WI38 (cell line): ENCODE results near the gene TXNRD1.

ENCODE experiments used
- H3K4me3 ChIP-seq: 2 replicates; pipeline ENCODE4 v1.5.1; 2011; ENCODE audit warnings: low read depth, mild to moderate bottlenecking, control low read depth, low read length
- TF ChIP-seq, protein P1 (sequence below): IDR thresholded peaks from 2 replicates; pipeline ENCODE4 v1.5.1; 2012; ENCODE audit warnings: low read depth, mild to moderate bottlenecking, control low read depth, low read length

The TXNRD1 gene

DNA sequence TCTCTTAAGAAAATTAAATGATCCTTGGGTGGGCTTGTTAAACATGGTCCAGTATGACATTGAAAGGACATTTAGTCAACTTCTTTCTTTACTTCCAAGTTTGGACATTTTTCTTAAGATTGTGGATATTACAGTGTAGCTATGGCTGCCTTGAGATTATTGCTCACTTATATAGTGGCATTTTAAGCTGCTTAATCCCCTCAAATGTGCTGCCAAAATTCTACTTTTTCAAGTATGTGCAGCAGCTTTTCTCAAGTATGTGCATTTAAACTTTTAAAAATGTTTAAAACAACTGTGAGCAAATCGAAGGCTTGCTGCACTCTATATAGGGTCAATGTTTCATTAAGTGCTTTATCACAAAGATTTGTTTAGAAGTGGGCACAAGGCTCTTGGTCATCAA lies 7.4 kb downstream of the TXNRD1 start:
- TF ChIP-seq, protein P1, sequence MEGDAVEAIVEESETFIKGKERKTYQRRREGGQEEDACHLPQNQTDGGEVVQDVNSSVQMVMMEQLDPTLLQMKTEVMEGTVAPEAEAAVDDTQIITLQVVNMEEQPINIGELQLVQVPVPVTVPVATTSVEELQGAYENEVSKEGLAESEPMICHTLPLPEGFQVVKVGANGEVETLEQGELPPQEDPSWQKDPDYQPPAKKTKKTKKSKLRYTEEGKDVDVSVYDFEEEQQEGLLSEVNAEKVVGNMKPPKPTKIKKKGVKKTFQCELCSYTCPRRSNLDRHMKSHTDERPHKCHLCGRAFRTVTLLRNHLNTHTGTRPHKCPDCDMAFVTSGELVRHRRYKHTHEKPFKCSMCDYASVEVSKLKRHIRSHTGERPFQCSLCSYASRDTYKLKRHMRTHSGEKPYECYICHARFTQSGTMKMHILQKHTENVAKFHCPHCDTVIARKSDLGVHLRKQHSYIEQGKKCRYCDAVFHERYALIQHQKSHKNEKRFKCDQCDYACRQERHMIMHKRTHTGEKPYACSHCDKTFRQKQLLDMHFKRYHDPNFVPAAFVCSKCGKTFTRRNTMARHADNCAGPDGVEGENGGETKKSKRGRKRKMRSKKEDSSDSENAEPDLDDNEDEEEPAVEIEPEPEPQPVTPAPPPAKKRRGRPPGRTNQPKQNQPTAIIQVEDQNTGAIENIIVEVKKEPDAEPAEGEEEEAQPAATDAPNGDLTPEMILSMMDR = no peak
- no peak overlapping the region for H3K4me3 ChIP-seq

DNA sequence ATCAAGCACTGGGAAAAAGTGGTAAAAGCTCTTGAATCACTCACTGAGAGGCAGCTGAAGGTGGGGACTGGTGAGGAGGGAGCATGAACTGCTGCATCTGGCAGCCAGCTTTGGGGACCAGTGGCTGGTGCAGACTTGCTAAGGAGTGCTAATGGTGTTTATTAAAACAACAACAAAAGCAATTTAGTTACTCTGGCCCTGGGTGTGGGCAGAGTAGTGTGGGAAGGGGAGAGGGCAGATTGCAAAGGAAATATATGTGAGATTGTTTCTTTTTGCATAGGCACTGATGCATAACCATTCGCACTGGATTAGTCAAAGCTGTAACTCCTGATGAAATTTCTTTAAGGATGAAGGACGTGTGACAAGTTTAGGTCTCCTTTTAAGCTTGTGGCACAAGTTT lies 8.1 kb downstream of the TXNRD1 start:
- TF ChIP-seq, protein P1 = no peak
- H3K4me3 ChIP-seq = no peak overlapping the region

DNA sequence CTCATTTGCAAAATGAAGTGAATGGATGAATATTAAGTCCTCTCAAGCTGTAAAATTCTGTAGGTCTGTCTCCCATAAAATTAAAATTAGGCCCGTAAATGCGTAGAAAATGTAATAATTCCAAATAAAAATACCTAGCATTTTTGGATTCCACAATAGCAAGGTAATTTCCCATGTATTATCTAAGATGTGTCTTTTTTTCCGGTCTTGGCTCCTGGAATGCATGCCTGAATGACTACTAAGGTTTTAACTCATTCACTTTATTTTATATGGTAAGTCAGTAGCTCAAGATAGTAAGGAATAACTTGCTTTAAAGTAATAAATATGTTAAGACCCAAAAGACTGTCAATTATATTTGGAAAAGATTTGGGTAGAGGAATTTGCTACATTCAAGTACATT lies 11.1 kb downstream of the TXNRD1 start:
- TF ChIP-seq, protein P1 = no peak
- H3K4me3 ChIP-seq = no peak overlapping the region

DNA sequence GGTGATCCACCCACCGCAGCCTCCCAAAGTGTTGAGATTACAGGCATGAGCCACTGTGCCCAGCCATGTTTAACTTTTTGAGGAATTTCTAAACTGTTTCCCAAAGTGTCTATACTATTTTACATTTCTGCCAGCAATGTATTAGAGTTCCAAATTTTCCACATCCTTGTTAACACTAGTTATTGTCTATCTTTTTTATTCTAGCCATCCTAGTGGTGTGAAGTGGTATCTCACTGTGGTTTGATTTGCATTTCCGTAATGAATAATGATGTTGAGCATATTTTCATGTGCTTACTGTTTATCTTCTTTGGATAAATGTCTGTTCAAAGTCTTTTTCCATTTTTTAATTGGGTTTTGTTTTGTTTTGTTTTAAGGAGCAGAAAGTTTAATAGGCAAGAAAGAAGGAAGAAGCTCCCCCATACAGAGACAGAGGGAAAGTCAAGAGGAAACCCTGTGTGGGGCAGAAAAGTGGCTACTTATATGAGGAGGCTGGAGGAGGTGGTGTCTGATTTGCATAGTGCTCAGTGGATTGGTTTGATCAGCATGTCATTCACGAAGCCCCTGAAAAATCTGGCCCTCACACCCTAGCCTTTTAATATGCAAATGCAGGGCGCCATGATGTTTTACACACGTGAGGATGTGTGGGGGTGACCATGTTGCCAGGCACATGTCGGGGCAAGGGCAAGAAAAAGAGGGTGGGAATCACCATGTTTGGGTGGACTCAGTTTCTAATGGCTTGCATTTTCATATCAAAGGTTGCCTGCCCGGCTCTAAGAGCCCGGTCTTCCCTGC lies 14.9 kb downstream of the TXNRD1 start:
- H3K4me3 ChIP-seq = no peak overlapping the region
- TF ChIP-seq, protein P1 = no peak; the same call in 1 of the 2 replicates

DNA sequence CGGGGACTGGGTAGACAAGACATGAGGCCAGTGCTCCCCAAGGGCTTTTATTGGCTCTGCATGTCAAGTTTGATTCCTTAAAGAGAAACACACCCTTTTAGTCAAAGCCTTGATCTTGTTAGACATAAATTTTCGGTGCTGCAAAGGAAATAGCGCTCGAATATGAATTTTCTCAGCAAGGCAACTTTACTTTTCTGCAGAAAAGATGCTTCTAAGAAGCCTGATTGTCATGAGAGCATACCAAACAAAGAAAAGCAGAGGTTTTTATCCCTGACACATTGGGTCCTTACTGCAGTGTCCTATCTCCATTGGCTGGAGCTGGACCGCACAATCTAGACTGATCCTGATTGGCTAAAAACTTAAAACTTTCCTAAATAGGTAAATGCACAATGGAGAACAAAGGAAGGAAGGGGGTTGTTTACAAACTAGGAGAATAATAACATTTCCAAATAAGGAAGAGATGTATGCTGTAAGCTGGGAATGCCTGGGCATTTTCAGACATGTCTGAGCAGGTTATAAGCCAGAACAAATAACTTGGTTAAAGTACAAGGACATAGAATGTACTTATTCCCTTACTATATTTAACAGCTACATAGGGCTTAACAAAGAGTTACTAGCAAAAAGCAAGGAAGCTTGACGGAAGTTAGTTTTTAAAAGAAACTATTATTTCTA lies 17.2 kb downstream of the TXNRD1 start:
- TF ChIP-seq, protein P1 = no peak
- no peak overlapping the region for H3K4me3 ChIP-seq

DNA sequence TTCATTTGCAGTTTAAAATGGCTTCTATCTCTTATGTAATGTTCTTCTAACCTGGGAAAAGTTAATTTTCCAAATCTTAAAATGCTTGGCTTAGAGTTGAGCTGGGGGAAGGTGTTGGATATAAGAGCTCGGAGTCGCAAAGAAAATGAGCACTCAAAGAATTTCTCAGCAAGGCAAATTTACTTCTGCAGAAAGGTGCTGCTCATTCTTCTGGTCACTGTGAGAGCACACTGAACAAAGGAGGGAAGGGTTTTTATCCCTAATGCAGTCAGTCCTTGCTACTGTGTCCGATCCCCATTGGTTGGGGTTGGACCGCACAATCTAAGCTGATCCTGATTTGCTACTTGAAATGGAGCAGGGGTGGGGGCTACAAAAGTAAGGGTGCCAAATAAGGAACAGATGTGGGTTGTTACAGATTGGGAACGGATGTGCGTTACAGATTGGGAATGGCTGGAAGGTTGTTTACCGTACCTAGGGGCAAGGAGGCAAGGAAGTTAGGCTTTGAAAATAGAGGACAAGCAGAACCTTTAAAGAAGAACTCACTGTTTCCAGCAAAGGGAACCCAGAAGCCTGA lies 19.4 kb downstream of the TXNRD1 start:
- H3K4me3 ChIP-seq = no peak overlapping the region
- TF ChIP-seq, protein P1 = no peak

DNA sequence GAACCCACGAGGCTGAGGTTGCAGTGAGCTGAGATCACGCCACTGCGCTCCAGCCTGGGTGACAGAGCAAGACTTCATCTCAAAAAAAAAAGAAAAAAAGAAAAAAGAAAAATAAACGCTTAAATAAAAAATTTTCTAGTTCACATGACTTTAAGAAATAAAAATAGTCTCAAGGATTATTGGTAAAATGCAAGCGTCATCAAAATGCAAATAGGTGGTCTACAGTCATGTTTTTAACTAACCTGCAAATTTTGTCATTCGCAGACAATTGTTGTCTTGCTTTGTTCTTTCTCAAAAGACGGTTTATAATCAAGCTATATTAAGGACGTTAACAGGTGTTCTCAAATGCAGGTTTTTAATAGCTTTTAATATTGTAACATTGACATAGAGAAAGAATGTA lies 22.4 kb downstream of the TXNRD1 start:
- TF ChIP-seq, protein P1 = no peak
- no peak overlapping the region for H3K4me3 ChIP-seq
